HS-27A (cell line): ENCODE results near the gene RGS3.

Experiments
- DNase-seq: peaks from one replicate; pipeline ENCODE4 v3.0.0-alpha.2; 2012; ENCODE audit warnings: low read depth, missing footprints

The RGS3 gene

GRCh38 chr9:113511856-113512761, 48.6 kb downstream of the RGS3 start:
- DNase-seq, result no peak

- DNase-seq, result no peak
Observed at GRCh38 chr9:113513111-113513510, 49.6 kb downstream of the RGS3 start.

GRCh38 chr9:113513536-113513935, 50.0 kb downstream of the RGS3 start:
- DNase-seq, result no peak

GRCh38 chr9:113514061-113514460, 50.5 kb downstream of the RGS3 start:
- no peak for DNase-seq

- DNase-seq, result no peak
Observed at GRCh38 chr9:113514748-113515147, 51.2 kb downstream of the RGS3 start.

- no peak for DNase-seq
Observed at GRCh38 chr9:113515862-113516261, 52.3 kb downstream of the RGS3 start.

GRCh38 chr9:113516840-113517577, 53.5 kb downstream of the RGS3 start:
- DNase-seq, result no peak

GRCh38 chr9:113519426-113520108, 56.0 kb downstream of the RGS3 start:
- no peak for DNase-seq

GRCh38 chr9:113520109-113520642, 56.6 kb downstream of the RGS3 start:
- DNase-seq, result no peak

GRCh38 chr9:113521693-113522255, 58.2 kb downstream of the RGS3 start:
- DNase-seq, result no peak

GRCh38 chr9:113522419-113522818, 58.9 kb downstream of the RGS3 start:
- no peak for DNase-seq

GRCh38 chr9:113522858-113523257, 59.3 kb downstream of the RGS3 start:
- DNase-seq, result no peak

- DNase-seq, result no peak
Observed at GRCh38 chr9:113523421-113524141, 60.1 kb downstream of the RGS3 start.

- no peak for DNase-seq
Observed at GRCh38 chr9:113524468-113524867, 60.9 kb downstream of the RGS3 start.

- DNase-seq, result no peak
Observed at GRCh38 chr9:113525205-113525604, 61.7 kb downstream of the RGS3 start.

GRCh38 chr9:113525831-113526230, 62.3 kb downstream of the RGS3 start:
- DNase-seq, result no peak

GRCh38 chr9:113526231-113526746, 62.8 kb downstream of the RGS3 start:
- no peak for DNase-seq

- no peak for DNase-seq
Observed at GRCh38 chr9:113526841-113527240, 63.3 kb downstream of the RGS3 start.

- DNase-seq, result no peak
Observed at GRCh38 chr9:113528088-113528487, 64.6 kb downstream of the RGS3 start.

- DNase-seq, result no peak
Observed at GRCh38 chr9:113528811-113529210, 65.3 kb downstream of the RGS3 start.
